Aorta (tissue), 5 donors: ENCODE data around the gene CNKSR3. TPM values are rescaled to one million over a fixed set of nuclear protein-coding genes. Genes with fewer than 3 reads are reported as not detected.
A peak's percentile ranks its signal among the peaks of the same experiment; 100 is the strongest.

Source experiments
- ATAC-seq: fragments of 200-7000 bp; cut with Tn5 transposase; one replicate; pipeline ENCODE4 v1.9.1; 2022; ENCODE audit warnings: moderate library complexity; ENCODE audit not compliant: low FRiP score
- DNase-seq, 2 donors: peaks; one replicate each; pipeline ENCODE4 v3.0.0-alpha.2; 2020
- H3K27ac ChIP-seq, 2 donors: one replicate each; pipeline ENCODE4 v1.5.1; 2013; ENCODE audit warnings: low read length in 2 of 2, mild to moderate bottlenecking in 2 of 2, moderate library complexity in 2 of 2, control low read depth in 1 of 2, inconsistent platforms in 1 of 2, low read depth in 1 of 2
- H3K27me3 ChIP-seq, 2 donors: one replicate each; pipeline ENCODE4 v1.6.1; 2013; ENCODE audit warnings: control low read depth in 1 of 2, low read length in 1 of 2, mild to moderate bottlenecking in 1 of 2, moderate library complexity in 1 of 2; ENCODE audit not compliant: insufficient read depth in 2 of 2, control insufficient read depth in 1 of 2
- H3K36me3 ChIP-seq, 2 donors: one replicate each; pipeline ENCODE4 v1.6.1; 2013; ENCODE audit warnings: control low read depth in 1 of 2, low read length in 1 of 2, mild to moderate bottlenecking in 1 of 2; ENCODE audit not compliant: insufficient read depth in 2 of 2, control insufficient read depth in 1 of 2
- H3K4me1 ChIP-seq, 2 donors: one replicate each; pipeline ENCODE4 v1.6.1; 2013; ENCODE audit warnings: low read length in 2 of 2, control low read depth in 1 of 2, mild to moderate bottlenecking in 1 of 2, moderate library complexity in 1 of 2; ENCODE audit not compliant: insufficient read depth in 2 of 2, control insufficient read depth in 1 of 2
- H3K4me3 ChIP-seq, 2 donors: one replicate each; pipeline ENCODE4 v1.5.1; 2013; ENCODE audit warnings: low read length in 2 of 2, control low read depth in 1 of 2, mild to moderate bottlenecking in 1 of 2
- H3K9me3 ChIP-seq: one replicate; pipeline ENCODE4 v1.6.1; 2013; ENCODE audit warnings: mild to moderate bottlenecking, low read length; ENCODE audit not compliant: control insufficient read depth
- WGBS, 2 donors: extraction: QIAGEN DNeasy Blood & Tissue Kit; methylation state at CpG; one replicate each; pipeline ENCODE4 v1.1.7; 2013; 5-methylcytosine and 5-hydroxymethylcytosine counted together
- intact Hi-C, 2 donors: fragments of 100-400 bp; cut with DNase I; formaldehyde crosslinking; loops; one replicate each; pipeline versions ENCODE4 v1.14.2 to v1.15.0; 2022
- polyA plus RNA-seq, 2 donors: library from polyadenylated mRNA; stranded (reverse); fragments of 200-250 nt; gene quantifications; one replicate each; pipeline ENCODE4 v1.2.3, GENCODE V29; 2013
- total RNA-seq, 2 donors: library from RNA; stranded (reverse); fragmentation: NEBNext Ultra II Directional; extraction: Animal tissue kit (Norgen Biotek cat#: 25700); gene quantifications; one replicate each; pipeline ENCODE4 v1.2.1, GENCODE V29; 2021
- donor health status: healthy with polysubstance abuse.
- donor health status: Bipolar disorder and iron deficiency.
- donor health status: DM: no; HTN: no; CAD: no.
- donor health status: DM: no; HTN: no; CAD: no.
- donor health status: DM: yes; HTN: yes; CAD: no.

Gene CNKSR3
- total and polyA plus RNA-seq, 4 donors = 9.3 to 41.2 (median 15.6) TPM

GRCh38 chr6:154404791-154405400 lies 105.6 kb downstream of the CNKSR3 start:
- ATAC-seq = no peak
- Histone ChIP-seq H3K27ac (peak overlapping the region in 1 of 2 donors; percentile 47), H3K4me1 (peaks cover 0 to 6% of the 10 kb centered on the region in 2 donors), H3K27me3 (no peaks in the 10 kb centered on the region), H3K36me3 (peaks cover 0 to 2% of the 10 kb centered on the region in 2 donors), H3K9me3 (no peaks in the 10 kb centered on the region), H3K4me3 (peak overlapping the region in 1 of 2 donors; percentile 52)
- 9 to 11% methylated on average over 6 of the region's 6 CpGs for WGBS, 2 donors
- DNase-seq = no peak
- intact Hi-C loops = loop anchor here (10.0 kb wide), 1 partner anchor 250 kb away; no protein-coding TSS in a partner anchor

GRCh38 chr6:154403788-154404187 lies 106.7 kb downstream of the CNKSR3 start:
- Histone ChIP-seq H3K27ac (peak overlapping the region in 1 of 2 donors; percentile 67), H3K27me3 (no peaks in the 10 kb centered on the region), H3K4me1 (peaks cover 0 to 8% of the 10 kb centered on the region in 2 donors), H3K4me3 (no peak overlapping the region), H3K9me3 (no peaks in the 10 kb centered on the region), H3K36me3 (peaks cover 0 to 2% of the 10 kb centered on the region in 2 donors)
- 9 to 11% methylated on average over 4 of the region's 4 CpGs for WGBS, 2 donors
- DNase-seq (peak in 1 of 2 donors; percentile 60), ATAC-seq (no peak)
- intact Hi-C loops = loop anchor here (10.0 kb wide), 1 partner anchor 249 kb away; no protein-coding TSS in a partner anchor

- DNase-seq (no peak), ATAC-seq (no peak)
- Histone ChIP-seq H3K27me3 (no peaks in the 10 kb centered on the region), H3K4me1 (peaks cover 0 to 7% of the 10 kb centered on the region in 2 donors), H3K27ac (no peak overlapping the region), H3K9me3 (no peaks in the 10 kb centered on the region), H3K36me3 (peaks cover 0 to 2% of the 10 kb centered on the region in 2 donors), H3K4me3 (no peak overlapping the region)
- intact Hi-C loops = loop anchor here (10.0 kb wide), 1 partner anchor 247 kb away; no protein-coding TSS in a partner anchor
- 90 to 96% methylated on average over 6 of the region's 6 CpGs for WGBS, 2 donors
These were observed 108.3 kb downstream of the CNKSR3 start for GRCh38 chr6:154402081-154402780.

GRCh38 chr6:154399097-154399496 lies 111.4 kb downstream of the CNKSR3 start:
- peaks cover 0 to 2% of the 10 kb centered on the region in 2 donors for H3K36me3 ChIP-seq
- no peak for ATAC-seq
- intact Hi-C loops = no loop called here
- no peak overlapping the region for H3K27ac ChIP-seq
- no peak for DNase-seq
- no peak overlapping the region for H3K4me3 ChIP-seq
- WGBS, 2 donors = 67 to 69% methylated on average over 5 of the region's 5 CpGs
- H3K9me3 ChIP-seq = no peaks in the 10 kb centered on the region
- no peaks in the 10 kb centered on the region for H3K27me3 ChIP-seq
- peaks cover 0 to 5% of the 10 kb centered on the region in 2 donors for H3K4me1 ChIP-seq

GRCh38 chr6:154397491-154398195 lies 112.8 kb downstream of the CNKSR3 start:
- WGBS, 2 donors = 92 to 98% methylated on average over 9 of the region's 9 CpGs
- ATAC-seq = no peak

GRCh38 chr6:154395878-154396277 lies 114.6 kb downstream of the CNKSR3 start:
- intact Hi-C loops = no loop called here
- H3K9me3 ChIP-seq = no peaks in the 10 kb centered on the region
- no peak overlapping the region for H3K4me3 ChIP-seq
- DNase-seq = no peak
- 92 to 94% methylated on average over 6 of the region's 6 CpGs for WGBS, 2 donors
- H3K27ac ChIP-seq = no peak overlapping the region
- H3K27me3 ChIP-seq = no peaks in the 10 kb centered on the region
- H3K4me1 ChIP-seq = peaks cover 0 to 5% of the 10 kb centered on the region in 2 donors
- H3K36me3 ChIP-seq = no peaks in the 10 kb centered on the region
- ATAC-seq = no peak

More at GRCh38 chr6:154397491-154398195, 112.8 kb downstream of the CNKSR3 start:
- H3K36me3 ChIP-seq = peaks cover 0 to 2% of the 10 kb centered on the region in 2 donors
- no peak overlapping the region for H3K27ac ChIP-seq
- H3K4me3 ChIP-seq = no peak overlapping the region
- no peak for DNase-seq
- no peaks in the 10 kb centered on the region for H3K9me3 ChIP-seq
- no peaks in the 10 kb centered on the region for H3K27me3 ChIP-seq
- intact Hi-C loops = no loop called here
- peaks cover 0 to 5% of the 10 kb centered on the region in 2 donors for H3K4me1 ChIP-seq

GRCh38 chr6:154395316-154395715 lies 115.2 kb downstream of the CNKSR3 start:
- H3K27ac ChIP-seq = no peak overlapping the region
- DNase-seq (no peak), ATAC-seq (no peak)
- H3K27me3 ChIP-seq = no peaks in the 10 kb centered on the region
- H3K4me3 ChIP-seq = no peak overlapping the region
- intact Hi-C loops = no loop called here
- H3K9me3 ChIP-seq = no peaks in the 10 kb centered on the region
- peaks cover 0 to 5% of the 10 kb centered on the region in 2 donors for H3K4me1 ChIP-seq
- H3K36me3 ChIP-seq = no peaks in the 10 kb centered on the region

- Histone ChIP-seq H3K9me3 (no peaks in the 10 kb centered on the region), H3K4me3 (no peak overlapping the region), H3K36me3 (no peaks in the 10 kb centered on the region), H3K27ac (no peak overlapping the region), H3K27me3 (no peaks in the 10 kb centered on the region), H3K4me1 (peaks cover 0 to 5% of the 10 kb centered on the region in 2 donors)
- intact Hi-C loops = no loop called here
- ATAC-seq = no peak
- 79 to 83% methylated on average over 3 of the region's 3 CpGs for WGBS, 2 donors
- DNase-seq = no peak
These were observed 115.9 kb downstream of the CNKSR3 start for GRCh38 chr6:154394571-154394970.
